Loucy (cell line): ENCODE measurements around the gene AKAP1.

Source experiments
- H2AFZ ChIP-seq: fragments of 200-600 bp; sonication (generic); 2 replicates; pipeline ENCODE4 v1.6.0; 2016; ENCODE audit warnings: antibody characterized with exemption, mild to moderate bottlenecking, low read length, moderate library complexity
- H3F3A ChIP-seq: fragments of 200-600 bp; 2 replicates; pipeline ENCODE4 v1.6.0; 2016; ENCODE audit warnings: antibody characterized with exemption, low read depth, mild to moderate bottlenecking
- H3K27me3 ChIP-seq: fragments of 200-600 bp; sonication (generic); 2 replicates; pipeline ENCODE4 v1.6.1; 2014; ENCODE audit warnings: low read length, mild to moderate bottlenecking; ENCODE audit not compliant: insufficient read depth, poor library complexity, severe bottlenecking
- H3K36me3 ChIP-seq: fragments of 200-600 bp; sonication (generic); 2 replicates; pipeline ENCODE4 v1.6.1; 2016; ENCODE audit warnings: low read length; ENCODE audit not compliant: insufficient read depth
- H3K4me1 ChIP-seq: fragments of 200-600 bp; sonication (generic); 2 replicates; pipeline ENCODE4 v1.5.1; 2014; ENCODE audit warnings: low read length, mild to moderate bottlenecking; ENCODE audit not compliant: insufficient read depth, poor library complexity, severe bottlenecking
- H3K4me2 ChIP-seq: fragments of 200-600 bp; sonication (generic); 2 replicates; pipeline ENCODE4 v1.6.0; 2014; ENCODE audit warnings: antibody characterized with exemption, low read length, low read depth, mild to moderate bottlenecking; ENCODE audit not compliant: poor library complexity, severe bottlenecking
- H3K4me3 ChIP-seq: fragments of 200-600 bp; sonication (generic); 2 replicates; pipeline ENCODE4 v1.5.1; 2014; ENCODE audit warnings: low read length, mild to moderate bottlenecking, mixed read lengths; ENCODE audit not compliant: poor library complexity, severe bottlenecking
- H3K79me2 ChIP-seq: fragments of 200-600 bp; sonication (generic); 2 replicates; pipeline ENCODE4 v1.6.1; 2014; ENCODE audit warnings: low read length; ENCODE audit not compliant: insufficient read depth
- H3K9ac ChIP-seq: fragments of 200-600 bp; sonication (generic); 2 replicates; pipeline ENCODE4 v1.6.0; 2014; ENCODE audit warnings: mild to moderate bottlenecking, low read depth, low read length, moderate library complexity; ENCODE audit not compliant: poor library complexity, severe bottlenecking
- H3K9me2 ChIP-seq: fragments of 200-600 bp; sonication (generic); replicated peaks from 2 replicates; pipeline ENCODE4 v1.6.1; 2016; ENCODE audit warnings: low read depth, low read length, mixed read lengths
- H3K9me3 ChIP-seq: fragments of 200-600 bp; sonication (generic); 2 replicates; pipeline ENCODE4 v1.6.1; 2014; ENCODE audit warnings: mild to moderate bottlenecking, antibody characterized with exemption, low read length, low read depth; ENCODE audit not compliant: insufficient read depth
- H4K20me1 ChIP-seq: fragments of 200-600 bp; sonication (generic); 2 replicates; pipeline ENCODE4 v1.6.0; 2014; ENCODE audit warnings: antibody characterized with exemption, low read length, mild to moderate bottlenecking; ENCODE audit not compliant: insufficient read depth, poor library complexity, severe bottlenecking
- CTCF ChIP-seq: fragments of 200-600 bp; sonication (generic); conservative IDR thresholded peaks from 2 replicates; pipeline ENCODE4 v1.5.1; 2014; ENCODE audit warnings: mild to moderate bottlenecking, antibody characterized with exemption, low read length
- EZH2phosphoT487 ChIP-seq: fragments of 200-600 bp; IDR thresholded peaks from 2 replicates; pipeline ENCODE4 v1.6.1; 2018; ENCODE audit warnings: antibody characterized with exemption, mild to moderate bottlenecking, moderate library complexity, borderline replicate concordance

AKAP1 gene

GRCh38 chr17:57044976-57045867 is 39.8 kb upstream of the AKAP1 start:
- Histone ChIP-seq H3K4me3 (no peak overlapping the region), H3K9me3 (no peaks in the 10 kb centered on the region), H3F3A (no peaks in the 10 kb centered on the region), H3K36me3 (no peaks in the 10 kb centered on the region), H2AFZ (no peak overlapping the region), H3K9ac (no peak overlapping the region), H4K20me1 (no peaks in the 10 kb centered on the region), H3K9me2 (no peaks in the 10 kb centered on the region), H3K4me1 (peaks cover 8% of the 10 kb centered on the region), H3K4me2 (no peak overlapping the region), H3K79me2 (no peaks in the 10 kb centered on the region), H3K27me3 (no peaks in the 10 kb centered on the region)
- no peak for TF ChIP-seq CTCF

GRCh38 chr17:57045868-57046704 is 39.0 kb upstream of the AKAP1 start:
- TF ChIP-seq CTCF: no peak
- TF ChIP-seq EZH2phosphoT487: no peak
- H3K4me3 ChIP-seq: no peak overlapping the region
- H3K27me3 ChIP-seq: no peaks in the 10 kb centered on the region
- H3K9me3 ChIP-seq: no peaks in the 10 kb centered on the region
- H2AFZ ChIP-seq: no peak overlapping the region
- H3K9ac ChIP-seq: no peak overlapping the region
- no peaks in the 10 kb centered on the region for H3K9me2 ChIP-seq
- no peaks in the 10 kb centered on the region for H3K36me3 ChIP-seq
- no peaks in the 10 kb centered on the region for H4K20me1 ChIP-seq
- peaks cover 8% of the 10 kb centered on the region for H3K4me1 ChIP-seq
- no peaks in the 10 kb centered on the region for H3K79me2 ChIP-seq
- no peaks in the 10 kb centered on the region for H3F3A ChIP-seq
- no peak overlapping the region for H3K4me2 ChIP-seq

- TF ChIP-seq CTCF (no peak), EZH2phosphoT487 (no peak)
- Histone ChIP-seq H3K9me2 (no peaks in the 10 kb centered on the region), H3K4me1 (peaks cover 8% of the 10 kb centered on the region), H3K79me2 (no peaks in the 10 kb centered on the region), H4K20me1 (no peaks in the 10 kb centered on the region), H3K4me3 (no peak overlapping the region), H3K27me3 (no peaks in the 10 kb centered on the region), H3K9ac (no peak overlapping the region), H3F3A (no peaks in the 10 kb centered on the region), H2AFZ (no peak overlapping the region), H3K36me3 (no peaks in the 10 kb centered on the region), H3K9me3 (no peaks in the 10 kb centered on the region), H3K4me2 (no peak overlapping the region)
These were observed 38.3 kb upstream of the AKAP1 start for GRCh38 chr17:57046749-57047148.
